GM18907 (cell line): ENCODE measurements around the gene ALDH3B1.

Source experiments
- ATAC-seq: cut with Tn5 transposase; IDR thresholded peaks from one replicate; pipeline ENCODE4 v1.9.1; 2021; ENCODE audit warnings: mild to moderate bottlenecking, moderate library complexity; ENCODE audit not compliant: unreplicated experiment

Gene ALDH3B1

GRCh38 chr11:68041617-68042218, 31.6 kb downstream of the ALDH3B1 start:
- ATAC-seq = no peak

DNA sequence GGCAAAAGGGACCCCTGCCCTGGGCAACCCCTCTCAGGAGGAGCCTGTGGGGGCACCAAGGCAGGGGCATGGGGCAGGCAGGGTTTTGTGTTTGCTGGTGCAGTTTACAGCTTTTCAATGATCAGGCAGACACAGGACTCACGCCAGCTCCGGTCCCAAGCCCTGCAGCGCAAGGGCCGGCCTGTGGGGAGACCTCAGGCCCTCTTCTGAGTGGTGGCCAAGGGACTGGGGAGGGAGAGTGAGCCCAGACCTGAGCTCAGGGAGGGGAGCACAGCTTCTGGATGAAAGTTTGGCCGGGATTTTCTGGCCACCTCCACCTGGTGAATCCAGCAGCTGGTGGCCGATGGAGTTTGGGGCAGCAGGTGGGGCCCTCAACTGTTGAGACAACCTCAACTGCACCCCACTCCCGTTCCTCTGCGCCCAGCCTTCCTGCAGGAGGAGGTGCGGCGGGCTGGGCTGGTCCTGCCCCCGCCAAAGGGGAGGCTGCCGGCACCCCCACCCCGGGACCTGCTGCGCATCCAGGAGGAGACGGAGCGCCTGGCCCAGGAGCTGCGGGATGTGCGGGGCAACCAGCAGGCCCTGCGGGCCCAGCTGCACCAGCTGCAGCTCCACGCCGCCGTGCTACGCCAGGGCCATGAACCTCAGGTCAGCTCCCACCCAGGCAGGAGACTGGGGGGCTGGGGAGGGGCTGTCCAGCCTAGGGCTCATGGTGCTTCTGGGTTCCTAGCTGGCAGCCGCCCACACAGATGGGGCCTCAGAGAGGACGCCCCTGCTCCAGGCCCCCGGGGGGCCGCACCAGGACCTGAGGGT, 32.3 kb downstream of the ALDH3B1 start:
- ATAC-seq = no peak

DNA sequence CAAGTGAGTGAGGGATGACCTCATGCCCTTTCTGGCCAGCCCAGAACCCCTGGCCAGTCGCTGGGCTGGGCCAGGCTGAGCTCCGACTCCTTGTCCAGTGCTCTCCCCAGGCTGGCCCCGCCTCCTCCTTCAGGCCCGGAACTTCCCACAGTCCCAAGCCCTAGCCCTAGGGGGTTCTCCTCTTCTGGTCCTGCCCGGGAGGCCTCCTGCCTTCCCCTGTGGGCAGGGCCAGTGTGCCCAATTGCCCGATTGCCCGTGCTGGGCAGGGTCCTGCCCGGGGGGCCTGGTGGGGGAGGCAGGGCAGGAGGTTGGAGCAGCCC, 32.9 kb downstream of the ALDH3B1 start:
- no peak for ATAC-seq

GRCh38 chr11:68043349-68044144, 33.4 kb downstream of the ALDH3B1 start:
- ATAC-seq = no peak

GRCh38 chr11:68044145-68044813, 34.2 kb downstream of the ALDH3B1 start:
- ATAC-seq = no peak

GRCh38 chr11:68044898-68045351, 34.8 kb downstream of the ALDH3B1 start:
- ATAC-seq = no peak

- ATAC-seq = no peak
These were observed 37.5 kb downstream of the ALDH3B1 start for GRCh38 chr11:68047437-68048290.

DNA sequence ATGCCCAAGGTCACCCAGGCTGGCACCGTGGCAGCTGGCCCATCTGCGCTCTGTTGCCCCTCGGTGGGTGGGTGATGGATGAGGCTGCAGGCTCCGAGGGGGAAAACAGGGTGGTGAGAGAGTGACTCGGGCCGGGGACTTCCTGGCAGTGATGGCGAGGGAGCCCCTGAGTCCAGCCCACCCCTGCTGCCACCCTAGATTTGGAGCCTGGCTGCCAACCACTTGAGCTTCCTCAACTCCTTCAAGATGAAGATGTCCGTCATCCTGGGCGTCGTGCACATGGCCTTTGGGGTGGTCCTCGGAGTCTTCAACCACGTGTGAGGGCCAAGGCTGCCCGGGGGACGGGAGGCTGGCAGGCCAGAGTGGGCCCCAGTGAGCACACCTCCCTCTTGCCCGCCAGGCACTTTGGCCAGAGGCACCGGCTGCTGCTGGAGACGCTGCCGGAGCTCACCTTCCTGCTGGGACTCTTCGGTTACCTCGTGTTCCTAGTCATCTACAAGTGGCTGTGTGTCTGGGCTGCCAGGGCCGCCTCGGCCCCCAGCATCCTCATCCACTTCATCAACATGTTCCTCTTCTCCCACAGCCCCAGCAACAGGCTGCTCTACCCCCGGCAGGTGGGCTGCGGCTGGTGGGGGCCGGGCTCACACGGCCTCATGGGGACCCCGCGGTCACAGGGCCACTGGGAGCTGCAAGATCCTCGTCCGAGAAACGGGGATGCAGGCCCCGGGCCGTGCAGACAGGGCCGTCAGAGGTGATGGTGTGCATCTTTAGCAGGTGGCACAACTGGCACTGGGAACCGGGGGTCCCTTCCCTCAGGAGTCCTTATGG, 38.8 kb downstream of the ALDH3B1 start:
- no peak for ATAC-seq

DNA sequence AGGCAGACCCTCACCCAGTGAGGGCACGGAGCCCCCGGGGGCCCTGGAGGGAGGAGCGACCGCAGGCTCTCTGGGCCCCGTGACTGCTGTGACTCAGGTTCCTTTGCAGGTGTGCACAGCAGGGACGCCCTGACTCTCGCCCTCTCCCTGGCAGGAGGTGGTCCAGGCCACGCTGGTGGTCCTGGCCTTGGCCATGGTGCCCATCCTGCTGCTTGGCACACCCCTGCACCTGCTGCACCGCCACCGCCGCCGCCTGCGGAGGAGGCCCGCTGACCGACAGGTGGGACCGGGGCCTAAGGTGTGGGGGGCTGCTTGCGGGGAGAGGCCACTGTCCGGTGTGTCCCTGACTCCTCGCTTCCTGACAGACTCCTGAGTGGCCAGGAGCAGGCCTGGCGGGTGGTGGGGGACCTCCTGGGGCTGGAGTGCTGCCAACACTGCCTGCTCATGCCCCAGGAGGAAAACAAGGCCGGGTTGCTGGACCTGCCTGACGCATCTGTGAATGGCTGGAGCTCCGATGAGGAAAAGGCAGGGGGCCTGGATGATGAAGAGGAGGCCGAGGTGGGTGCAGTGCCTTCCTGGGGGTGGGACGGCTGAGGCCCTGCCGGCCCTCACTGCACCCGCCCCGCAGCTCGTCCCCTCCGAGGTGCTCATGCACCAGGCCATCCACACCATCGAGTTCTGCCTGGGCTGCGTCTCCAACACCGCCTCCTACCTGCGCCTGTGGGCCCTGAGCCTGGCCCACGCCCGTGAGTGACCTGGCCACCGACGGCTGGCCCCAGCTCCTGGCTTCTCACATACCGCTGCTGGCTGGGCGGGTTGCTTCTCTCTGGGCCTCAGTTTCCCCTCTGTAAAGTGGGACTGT, 39.6 kb downstream of the ALDH3B1 start:
- ATAC-seq = no peak

- ATAC-seq = no peak
These were observed 40.3 kb downstream of the ALDH3B1 start for GRCh38 chr11:68050371-68050841.

DNA sequence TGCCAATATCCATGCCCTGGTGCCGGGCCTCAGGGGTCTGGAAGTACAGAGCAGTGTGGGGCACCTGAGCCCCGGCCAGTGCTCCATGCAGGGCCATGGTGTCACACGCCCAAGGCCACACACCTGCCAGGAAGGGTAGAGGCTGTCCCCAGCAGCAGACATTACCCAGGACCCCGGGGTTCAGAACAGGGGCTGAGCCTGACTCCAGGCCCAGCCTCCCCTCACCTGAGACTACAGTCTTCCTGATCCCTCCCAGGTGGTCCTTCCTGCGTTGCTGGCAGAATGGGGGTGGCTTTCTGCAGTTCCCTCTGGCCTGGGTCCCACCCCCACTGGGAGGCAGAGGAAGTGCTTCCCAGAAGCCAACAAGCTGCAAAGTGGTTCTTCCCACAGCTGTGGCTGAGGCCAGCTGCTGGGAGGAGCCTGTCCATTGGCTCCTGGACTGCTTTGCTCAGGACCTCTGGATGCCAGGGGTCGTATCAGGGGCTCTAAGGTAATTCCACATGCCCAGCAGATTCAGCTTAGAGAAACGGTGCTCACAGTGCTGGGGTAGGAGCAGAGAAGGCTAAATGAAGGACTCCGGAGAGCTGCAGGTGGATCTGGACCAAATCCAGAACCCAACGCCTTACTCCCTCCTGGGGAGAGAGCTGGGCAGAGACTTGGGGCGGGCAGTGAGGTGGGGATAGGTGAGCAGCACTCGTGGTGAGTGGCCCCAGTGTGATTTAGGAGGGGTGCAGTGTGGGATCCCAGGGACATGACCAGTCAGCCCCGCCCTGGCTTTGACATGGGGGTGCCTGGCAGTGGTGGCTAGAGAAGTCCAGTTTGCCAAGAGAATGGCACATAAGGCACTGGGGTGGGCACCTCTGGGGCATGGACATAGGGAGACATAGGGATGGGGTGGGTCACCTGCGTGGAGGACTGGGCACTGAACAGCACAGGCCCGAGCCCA, 41.3 kb downstream of the ALDH3B1 start:
- ATAC-seq = no peak

DNA sequence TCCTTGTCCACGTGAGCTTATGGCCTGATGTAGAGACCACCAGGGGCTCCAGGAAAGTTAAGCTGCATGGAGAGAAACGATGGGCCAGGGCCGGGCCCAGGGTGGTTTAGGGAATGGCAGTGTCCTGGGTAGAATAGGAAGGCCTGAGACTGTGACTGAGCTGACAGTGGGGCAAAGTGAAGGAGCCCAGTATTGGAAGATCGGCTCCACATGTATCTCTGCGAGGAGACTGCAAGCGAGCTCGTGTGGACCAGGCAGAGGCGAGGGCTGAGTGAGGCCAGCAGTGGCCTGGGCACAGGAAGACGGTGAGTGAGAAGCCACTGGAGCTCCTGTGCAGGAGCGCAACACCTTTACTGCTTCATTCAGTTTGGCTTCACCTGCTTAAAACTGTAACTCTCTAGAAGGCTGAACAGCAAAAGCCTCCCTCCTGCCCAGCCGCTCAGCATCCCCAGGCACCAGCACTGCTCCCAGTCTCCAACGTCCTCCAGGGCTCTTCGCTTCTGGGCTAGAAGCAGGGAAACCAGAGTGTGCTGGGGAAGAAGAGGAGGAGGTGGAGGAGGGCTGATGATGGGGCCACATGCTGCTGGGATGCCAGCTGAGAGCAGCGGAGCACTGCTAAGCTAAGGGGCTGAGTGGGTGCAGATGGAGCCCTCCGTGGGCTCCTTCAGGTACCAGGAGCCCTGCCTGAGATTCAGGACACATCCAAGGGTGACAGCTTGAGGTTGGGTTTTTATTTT, 42.2 kb downstream of the ALDH3B1 start:
- ATAC-seq = no peak

DNA sequence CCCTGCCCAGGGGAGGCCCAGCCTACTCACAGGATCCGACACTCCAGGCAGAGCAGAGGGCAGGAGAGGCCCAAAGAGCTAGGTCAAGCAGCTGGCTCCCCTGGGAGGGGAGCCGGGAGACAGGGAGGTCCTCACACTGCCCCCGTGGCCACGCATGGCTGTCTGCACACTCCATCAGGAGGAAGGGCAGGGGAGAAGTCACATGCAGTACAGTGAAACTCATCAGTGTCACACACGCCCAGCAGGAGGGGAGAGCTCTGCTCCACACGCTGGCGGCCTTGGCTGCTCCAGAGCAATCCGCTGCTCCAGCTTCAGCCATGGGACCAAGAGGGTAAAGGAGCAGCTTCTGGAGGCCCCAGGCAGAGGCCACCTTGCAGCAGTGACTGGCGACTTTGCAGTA, 43.0 kb downstream of the ALDH3B1 start:
- no peak for ATAC-seq

DNA sequence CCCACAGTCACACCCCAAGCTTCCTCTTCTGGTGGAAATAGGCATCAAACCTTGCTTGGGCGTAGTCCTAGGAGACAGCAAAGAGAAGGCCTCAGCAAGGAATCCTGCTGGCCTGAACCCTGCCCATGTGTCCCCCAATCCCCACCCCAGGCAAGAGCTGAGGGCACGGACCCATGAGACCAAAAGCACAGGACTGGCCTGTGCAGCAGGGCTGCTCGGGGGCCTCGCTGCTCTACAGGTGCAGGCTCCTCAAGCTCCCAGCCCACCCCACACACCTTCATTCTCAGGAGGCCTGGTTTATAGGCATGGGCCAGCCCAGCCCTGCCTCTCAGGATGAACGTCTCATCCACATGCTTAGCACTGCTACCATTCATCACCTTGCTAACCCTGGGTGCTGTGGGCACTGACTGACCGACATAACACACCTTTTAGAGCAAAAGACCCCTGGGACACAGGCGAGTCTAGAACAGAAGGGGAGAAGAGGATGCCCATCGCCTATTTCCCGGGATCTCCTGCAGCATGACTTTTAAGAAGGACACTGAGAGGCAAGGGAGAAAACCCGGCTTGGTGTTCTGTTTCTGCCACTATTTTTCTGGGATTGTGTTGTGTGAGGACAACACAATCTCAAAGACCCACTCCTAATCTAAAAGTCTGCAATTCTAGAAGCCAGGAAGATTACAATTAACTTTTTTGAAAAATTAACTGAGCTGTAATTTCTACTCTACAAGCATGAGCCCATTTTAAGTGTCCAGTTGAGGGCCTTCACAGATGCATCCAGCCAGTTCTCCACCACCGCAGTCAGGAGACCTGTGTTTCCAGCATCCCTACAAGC, 44.1 kb downstream of the ALDH3B1 start:
- ATAC-seq = no peak

- ATAC-seq = no peak
These were observed 46.5 kb downstream of the ALDH3B1 start for GRCh38 chr11:68056317-68057285.
